HepG2 (cell line): ENCODE data around the gene PEX14. TPM values are rescaled to one million over a fixed set of nuclear protein-coding genes. Genes with fewer than 3 reads are reported as not detected.

ENCODE experiments used
- AKAP8 ChIP-seq: sonication (generic); formaldehyde crosslinking; IDR thresholded peaks from 2 replicates; pipeline ENCODE4 v1.5.1; 2020; ENCODE audit warnings: mild to moderate bottlenecking, missing genetic modification reagents
- ARNT ChIP-seq: fragments of 450-650 bp; IDR thresholded peaks from 2 replicates; pipeline ENCODE4 v1.6.1; 2017
- HMG20A ChIP-seq: IDR thresholded peaks from 2 replicates; pipeline ENCODE4 v1.6.1; 2016; ENCODE audit warnings: borderline replicate concordance
- HNRNPH1 ChIP-seq: fragments of 200-400 bp; formaldehyde crosslinking; optimal IDR thresholded peaks from 2 replicates; pipeline ENCODE3; 2017; ENCODE audit warnings: mild to moderate bottlenecking, low read depth, low read length
- KAT2B ChIP-seq: fragments of 150-350 bp; IDR thresholded peaks from 2 replicates; pipeline ENCODE4 v1.6.1; 2014; ENCODE audit warnings: low read depth, low read length, borderline replicate concordance
- MAFK ChIP-seq, 2 experiments: IDR thresholded peaks in 1 of 2; conservative IDR thresholded peaks in 1 of 2; 2 replicates each; pipeline ENCODE4 v1.6.1; 2011; ENCODE audit warnings: improper control_type of control experiment in 2 of 2, low read length in 2 of 2
- MTA3 ChIP-seq: sonication (generic); formaldehyde crosslinking; IDR thresholded peaks from 2 replicates; pipeline ENCODE4 v1.4.0; 2020; ENCODE audit warnings: missing genetic modification reagents
- NRL ChIP-seq: sonication (generic); formaldehyde crosslinking; IDR thresholded peaks from 2 replicates; pipeline ENCODE4 v1.5.0; 2020; ENCODE audit warnings: missing genetic modification reagents, mild to moderate bottlenecking, moderate library complexity, borderline replicate concordance
- PHB2 ChIP-seq: fragments of 450-650 bp; IDR thresholded peaks from 2 replicates; pipeline ENCODE4 v1.6.1; 2018; ENCODE audit not compliant: partially characterized antibody
- REXO4 ChIP-seq: sonication (generic); formaldehyde crosslinking; IDR thresholded peaks from 2 replicates; pipeline ENCODE4 v1.8.0; 2022; ENCODE audit warnings: missing genetic modification reagents, mild to moderate bottlenecking, borderline replicate concordance
- SALL1 ChIP-seq: sonication (generic); formaldehyde crosslinking; IDR thresholded peaks from 2 replicates; pipeline ENCODE4 v1.8.0; 2022; ENCODE audit warnings: mild to moderate bottlenecking, missing genetic modification reagents
- SMARCC2 ChIP-seq: fragments of 450-650 bp; IDR thresholded peaks from 2 replicates; pipeline ENCODE4 v1.6.1; 2017; ENCODE audit warnings: antibody characterized with exemption, mild to moderate bottlenecking
- STAT5B ChIP-seq: sonication (generic); formaldehyde crosslinking; IDR thresholded peaks from 2 replicates; pipeline ENCODE4 v1.4.0; 2020; ENCODE audit warnings: missing genetic modification reagents
- TBL1XR1 ChIP-seq: fragments of 150-350 bp; IDR thresholded peaks from 2 replicates; pipeline ENCODE4 v1.6.1; 2014; ENCODE audit warnings: borderline replicate concordance, low read length; ENCODE audit not compliant: partially characterized antibody
- TBP ChIP-seq: sonication (generic); formaldehyde crosslinking; IDR thresholded peaks from 2 replicates; pipeline ENCODE4 v1.5.0; 2020; ENCODE audit warnings: missing genetic modification reagents
- TMF1 ChIP-seq: sonication (generic); formaldehyde crosslinking; IDR thresholded peaks from 2 replicates; pipeline ENCODE4 v1.8.1; 2022; ENCODE audit warnings: low read depth, missing genetic modification reagents
- YY1 ChIP-seq: IDR thresholded peaks from 2 replicates; pipeline ENCODE4 v1.6.1; 2011; ENCODE audit warnings: low read length, low read depth, moderate library complexity, mild to moderate bottlenecking; ENCODE audit not compliant: insufficient read depth, insufficient replicate concordance
- ZKSCAN5 ChIP-seq: sonication (generic); formaldehyde crosslinking; IDR thresholded peaks from 2 replicates; pipeline ENCODE4 v1.5.1; 2020; ENCODE audit warnings: mild to moderate bottlenecking, missing genetic modification reagents
- ZNF124 ChIP-seq: sonication (generic); formaldehyde crosslinking; IDR thresholded peaks from 2 replicates; pipeline ENCODE4 v1.4.0; 2020; ENCODE audit warnings: missing genetic modification reagents
- ZNF343 ChIP-seq: sonication (generic); formaldehyde crosslinking; IDR thresholded peaks from 2 replicates; pipeline ENCODE4 v1.4.0; 2020; ENCODE audit warnings: mild to moderate bottlenecking, missing genetic modification reagents
- ZNF670 ChIP-seq: sonication (generic); formaldehyde crosslinking; IDR thresholded peaks from 2 replicates; pipeline ENCODE4 v1.8.0; 2022; ENCODE audit warnings: mild to moderate bottlenecking, missing genetic modification reagents, borderline replicate concordance
- ZSCAN9 ChIP-seq: IDR thresholded peaks from 2 replicates; pipeline ENCODE4 v1.6.1; 2016; ENCODE audit warnings: borderline replicate concordance
- polyA plus RNA-seq, 8 experiments: library from polyadenylated mRNA; depleted of rRNA in 3 of 8; stranded (reverse) in 7 of 8; unstranded in 1 of 8; fragments of >200 nt; fragmentation: Illumina TruSeq in 4 of 8; extraction: Trizol in 4 of 8; gene quantifications; 2 replicates each; pipeline versions ENCODE4 v1.2.1 to v1.2.3, GENCODE V29; 2011 to 2016; ENCODE audit warnings: low read depth in 4 of 8, missing spikeins in 1 of 8, mixed read lengths in 1 of 8; ENCODE audit not compliant: insufficient read depth in 1 of 8
- total RNA-seq, 5 experiments: library from RNA; depleted of rRNA; stranded (reverse); fragments of >200 nt; fragmentation: Illumina TruSeq; extraction: Trizol; gene quantifications; 2 replicates each; pipeline ENCODE4 v1.2.3, GENCODE V29; 2016; ENCODE audit warnings: low read depth in 1 of 5
- TF ChIP-seq, protein P1 (sequence below): sonication (generic); formaldehyde crosslinking; IDR thresholded peaks from 2 replicates; pipeline ENCODE4 v1.5.1; 2020; ENCODE audit warnings: missing genetic modification reagents, mild to moderate bottlenecking, borderline replicate concordance
- TF ChIP-seq, protein P2 (sequence below): sonication (generic); formaldehyde crosslinking; IDR thresholded peaks from 2 replicates; pipeline ENCODE4 v1.5.0; 2020; ENCODE audit warnings: mild to moderate bottlenecking, low read depth, missing genetic modification reagents, borderline replicate concordance
- TF ChIP-seq, protein P3 (sequence below): sonication (generic); formaldehyde crosslinking; IDR thresholded peaks from 2 replicates; pipeline ENCODE4 v1.8.1; 2022; ENCODE audit warnings: low read depth, mild to moderate bottlenecking, missing genetic modification reagents

PEX14 gene
- total and polyA plus RNA-seq, 2 of the 13 experiments (the other 11 are each of a cell fraction or from before 2014, with no cell fraction given), result 6.5 to 9.9 TPM

DNA sequence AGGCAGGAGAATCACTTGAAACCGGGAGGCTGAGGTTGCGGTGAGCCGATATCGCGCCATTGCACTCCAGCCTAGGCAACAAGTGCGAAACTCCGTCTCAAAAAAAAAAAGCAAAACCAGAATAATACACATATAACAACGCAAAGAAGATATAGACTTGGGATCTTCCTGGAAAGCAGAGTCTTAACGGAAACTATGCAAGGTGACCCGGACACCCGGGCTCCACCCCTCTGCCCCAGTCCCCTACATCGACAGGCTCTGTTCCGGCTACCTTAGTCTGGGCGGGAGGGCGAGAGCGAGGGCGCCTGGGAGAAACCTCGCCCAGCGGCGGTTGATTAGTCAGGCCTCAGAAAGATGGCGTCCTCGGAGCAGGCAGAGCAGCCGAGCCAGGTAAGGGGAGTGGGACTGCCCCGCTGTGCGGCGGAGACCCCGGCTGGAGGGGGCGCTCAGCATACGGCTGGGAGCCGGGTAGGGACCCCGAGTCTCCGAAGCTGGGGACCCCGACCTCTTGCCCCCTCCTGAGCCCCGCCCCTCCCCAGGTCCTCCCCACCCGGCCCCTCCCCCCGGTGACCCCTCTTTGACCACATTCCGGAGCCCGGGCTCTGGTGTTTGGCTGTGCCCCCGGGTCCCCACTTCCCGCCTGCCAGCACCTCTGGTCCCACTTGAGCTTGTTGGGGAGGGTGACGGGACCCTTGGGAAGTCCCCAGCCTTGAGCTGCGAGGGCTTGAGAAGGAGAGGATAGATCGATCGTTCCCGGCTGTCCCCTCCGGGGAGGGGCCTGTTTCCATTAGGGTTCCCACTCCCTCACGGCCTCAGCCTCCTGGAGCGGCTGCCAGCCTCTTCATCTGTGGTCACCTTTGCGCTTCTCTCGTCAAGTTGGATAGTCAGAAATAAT, at the start of gene PEX14 (continued):
- TF ChIP-seq MAFK (conservative IDR thresholded peaks at IDR 0.05 in 1 of 2, IDR thresholded peaks at IDR 0.05 in 1 of 2; ENCODE audit: low read length in 2 of 2) (no peak), KAT2B (no peak), SALL1 (peak; percentile 83), YY1 (peak; percentile 98), NRL (CRISPR knock-in tag) (0 out of 2 replicates have a peak, but pooled peaks have one; percentile 49), HNRNPH1 (no peak), REXO4 (CRISPR knock-in tag) (no peak), STAT5B (CRISPR knock-in tag) (no peak), AKAP8 (no peak), TMF1 (CRISPR knock-in tag) (peak; percentile 36; the same call in 1 of the 2 replicates), ARNT (no peak), ZNF124 (peak; percentile 45; the same call in 1 of the 2 replicates), TBL1XR1 (no peak), ZSCAN9 (CRISPR knock-in tag) (no peak), TBP (CRISPR knock-in tag) (no peak), ZKSCAN5 (no peak), MTA3 (CRISPR knock-in tag) (no peak), SMARCC2 (no peak), HMG20A (no peak), PHB2 (no peak), ZNF670 (no peak), ZNF343 (CRISPR knock-in tag) (no peak)
- TF ChIP-seq, protein P1, sequence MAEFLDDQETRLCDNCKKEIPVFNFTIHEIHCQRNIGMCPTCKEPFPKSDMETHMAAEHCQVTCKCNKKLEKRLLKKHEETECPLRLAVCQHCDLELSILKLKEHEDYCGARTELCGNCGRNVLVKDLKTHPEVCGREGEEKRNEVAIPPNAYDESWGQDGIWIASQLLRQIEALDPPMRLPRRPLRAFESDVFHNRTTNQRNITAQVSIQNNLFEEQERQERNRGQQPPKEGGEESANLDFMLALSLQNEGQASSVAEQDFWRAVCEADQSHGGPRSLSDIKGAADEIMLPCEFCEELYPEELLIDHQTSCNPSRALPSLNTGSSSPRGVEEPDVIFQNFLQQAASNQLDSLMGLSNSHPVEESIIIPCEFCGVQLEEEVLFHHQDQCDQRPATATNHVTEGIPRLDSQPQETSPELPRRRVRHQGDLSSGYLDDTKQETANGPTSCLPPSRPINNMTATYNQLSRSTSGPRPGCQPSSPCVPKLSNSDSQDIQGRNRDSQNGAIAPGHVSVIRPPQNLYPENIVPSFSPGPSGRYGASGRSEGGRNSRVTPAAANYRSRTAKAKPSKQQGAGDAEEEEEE, result no peak
- TF ChIP-seq, protein P2, sequence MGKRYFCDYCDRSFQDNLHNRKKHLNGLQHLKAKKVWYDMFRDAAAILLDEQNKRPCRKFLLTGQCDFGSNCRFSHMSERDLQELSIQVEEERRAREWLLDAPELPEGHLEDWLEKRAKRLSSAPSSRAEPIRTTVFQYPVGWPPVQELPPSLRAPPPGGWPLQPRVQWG (CRISPR knock-in tag), result no peak
- TF ChIP-seq, protein P3, sequence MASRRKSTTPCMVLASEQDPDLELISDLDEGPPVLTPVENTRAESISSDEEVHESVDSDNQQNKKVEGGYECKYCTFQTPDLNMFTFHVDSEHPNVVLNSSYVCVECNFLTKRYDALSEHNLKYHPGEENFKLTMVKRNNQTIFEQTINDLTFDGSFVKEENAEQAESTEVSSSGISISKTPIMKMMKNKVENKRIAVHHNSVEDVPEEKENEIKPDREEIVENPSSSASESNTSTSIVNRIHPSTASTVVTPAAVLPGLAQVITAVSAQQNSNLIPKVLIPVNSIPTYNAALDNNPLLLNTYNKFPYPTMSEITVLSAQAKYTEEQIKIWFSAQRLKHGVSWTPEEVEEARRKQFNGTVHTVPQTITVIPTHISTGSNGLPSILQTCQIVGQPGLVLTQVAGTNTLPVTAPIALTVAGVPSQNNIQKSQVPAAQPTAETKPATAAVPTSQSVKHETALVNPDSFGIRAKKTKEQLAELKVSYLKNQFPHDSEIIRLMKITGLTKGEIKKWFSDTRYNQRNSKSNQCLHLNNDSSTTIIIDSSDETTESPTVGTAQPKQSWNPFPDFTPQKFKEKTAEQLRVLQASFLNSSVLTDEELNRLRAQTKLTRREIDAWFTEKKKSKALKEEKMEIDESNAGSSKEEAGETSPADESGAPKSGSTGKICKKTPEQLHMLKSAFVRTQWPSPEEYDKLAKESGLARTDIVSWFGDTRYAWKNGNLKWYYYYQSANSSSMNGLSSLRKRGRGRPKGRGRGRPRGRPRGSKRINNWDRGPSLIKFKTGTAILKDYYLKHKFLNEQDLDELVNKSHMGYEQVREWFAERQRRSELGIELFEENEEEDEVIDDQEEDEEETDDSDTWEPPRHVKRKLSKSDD (CRISPR knock-in tag), result 0 out of 2 replicates have a peak, but pooled peaks have one; percentile 46
